ENCODE measurements around the gene SLIT3.

The SLIT3 gene

DNA sequence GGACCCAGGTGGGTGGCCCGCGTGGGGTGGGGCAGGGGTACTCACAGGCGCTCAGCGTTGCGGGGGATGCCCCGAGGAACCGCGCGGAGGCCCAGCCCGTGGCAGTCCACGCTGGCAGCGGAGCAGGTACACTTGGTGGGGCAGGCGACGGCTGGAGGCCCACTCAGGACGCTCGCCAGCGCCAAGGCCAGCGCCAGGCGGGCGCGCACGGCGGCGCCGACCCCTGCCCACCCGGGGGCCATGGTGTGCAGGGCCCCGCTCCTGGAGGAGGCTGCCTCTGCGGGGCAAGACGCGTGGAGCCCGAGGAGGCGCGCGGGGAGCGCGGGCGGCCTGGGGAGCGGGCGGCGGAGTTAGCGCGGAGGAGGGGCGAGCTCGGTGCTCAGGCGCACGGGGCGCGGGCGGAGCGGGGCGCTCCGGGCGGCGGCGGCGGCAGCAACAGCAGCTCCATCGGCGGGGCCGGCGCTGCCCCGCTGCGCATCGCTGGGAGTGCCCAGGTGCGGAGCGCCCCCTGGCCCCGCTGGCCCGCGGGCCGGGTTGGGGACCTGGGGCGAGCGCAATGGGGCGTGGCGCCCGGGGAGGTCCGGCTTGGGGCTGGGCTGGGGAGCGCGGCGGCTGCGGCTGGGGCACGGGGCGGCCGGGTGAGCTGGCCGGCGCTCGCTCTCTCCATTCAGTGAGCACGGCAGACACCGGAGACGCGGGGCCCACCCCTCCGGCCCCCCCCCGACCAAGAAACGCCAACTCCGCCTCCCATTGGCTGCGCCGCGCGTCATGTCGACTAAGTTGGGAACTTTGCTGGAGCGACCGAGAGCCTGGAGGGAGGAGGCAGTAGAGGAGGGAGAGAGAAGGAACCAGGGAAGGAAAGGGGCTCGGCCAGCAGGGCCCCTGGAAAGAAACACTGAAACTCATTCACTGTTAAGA lies at the start of gene SLIT3:
Gene SLIT3, minus strand, starts transcription at position 672 of the 918 bp plus-strand sequence. Its CDS starts 430 bp downstream, at position 242.
- peak in 1 of 2 experiments; percentile 9 for DNase-seq

DNA sequence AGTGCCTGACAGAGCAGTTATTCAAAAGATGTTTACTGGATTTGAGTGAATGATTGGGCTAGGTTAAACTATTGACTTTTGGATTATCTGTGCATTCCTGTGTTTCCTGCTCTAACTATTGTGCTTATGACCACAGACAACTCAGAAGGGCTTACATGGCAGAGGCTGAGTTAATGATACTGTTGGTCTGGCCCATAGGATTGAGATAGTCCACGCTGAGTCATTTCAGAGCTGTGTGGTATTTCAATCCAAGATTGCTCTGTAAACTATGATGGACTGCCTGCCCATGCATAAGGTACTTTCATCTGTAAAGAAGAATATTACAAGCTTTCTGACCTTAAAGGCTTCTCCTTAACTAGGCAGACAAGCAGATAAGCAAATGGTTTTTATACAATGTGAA lies 49.1 kb upstream of the SLIT3 start:
- DNase-seq = no peak

DNA sequence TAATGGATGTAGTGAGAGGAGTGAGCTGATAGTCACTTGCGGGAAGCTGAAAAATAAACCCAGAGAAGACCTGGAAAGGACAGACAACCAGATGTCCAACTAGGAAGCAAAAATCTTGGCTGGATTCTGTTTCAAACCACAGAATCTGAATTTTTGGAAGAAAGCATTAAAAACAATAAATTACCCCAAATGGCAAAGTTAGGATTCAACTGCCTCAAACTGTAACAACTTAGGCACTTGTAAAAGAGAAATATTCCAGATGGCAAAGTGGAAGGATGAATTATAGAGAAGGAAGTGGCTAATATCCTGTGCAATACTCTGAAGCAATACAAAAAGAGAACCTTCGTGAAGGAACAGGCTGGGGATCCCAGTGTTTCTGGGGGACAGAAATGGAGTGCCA lies 46.8 kb upstream of the SLIT3 start:
- no peak for DNase-seq

DNA sequence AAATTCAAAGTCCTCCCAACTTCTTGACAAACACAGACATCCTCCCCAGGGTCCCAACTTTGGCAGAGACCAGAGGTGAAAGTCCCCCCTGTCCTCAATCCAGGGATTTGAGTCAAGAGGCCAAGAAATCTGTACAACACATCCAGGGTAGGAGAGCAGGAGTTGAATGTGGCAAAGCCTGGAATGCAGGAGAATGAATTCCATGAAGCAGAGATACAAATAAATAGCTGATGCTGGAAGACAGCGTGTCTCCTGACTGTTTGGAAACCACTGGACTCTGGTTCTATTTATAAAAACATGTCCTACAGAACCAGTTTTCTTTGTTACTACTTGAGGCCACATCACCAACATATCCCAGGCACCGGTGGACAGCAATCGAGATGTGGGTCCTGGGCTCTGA lies 43.7 kb upstream of the SLIT3 start:
- DNase-seq = no peak

DNA sequence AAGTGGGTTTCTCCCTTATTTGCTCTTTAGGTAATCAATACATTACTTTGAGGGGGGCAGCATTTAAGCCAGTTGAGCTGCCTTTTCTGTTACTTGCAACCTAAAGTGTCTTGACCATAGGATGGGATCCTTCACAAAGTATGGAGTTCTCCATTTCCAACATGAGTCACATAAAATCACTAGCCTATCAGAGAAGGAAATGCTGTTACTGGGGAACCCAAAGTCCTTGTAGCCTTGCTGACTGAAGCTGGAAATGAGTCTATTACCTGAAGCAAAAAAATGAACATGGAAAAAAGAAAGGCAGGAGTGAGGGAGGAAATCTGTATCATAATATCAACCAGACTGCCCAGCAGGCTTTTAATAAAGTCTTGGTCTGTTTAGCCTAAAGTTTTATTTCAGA lies 42.8 kb upstream of the SLIT3 start:
- no peak for DNase-seq

DNA sequence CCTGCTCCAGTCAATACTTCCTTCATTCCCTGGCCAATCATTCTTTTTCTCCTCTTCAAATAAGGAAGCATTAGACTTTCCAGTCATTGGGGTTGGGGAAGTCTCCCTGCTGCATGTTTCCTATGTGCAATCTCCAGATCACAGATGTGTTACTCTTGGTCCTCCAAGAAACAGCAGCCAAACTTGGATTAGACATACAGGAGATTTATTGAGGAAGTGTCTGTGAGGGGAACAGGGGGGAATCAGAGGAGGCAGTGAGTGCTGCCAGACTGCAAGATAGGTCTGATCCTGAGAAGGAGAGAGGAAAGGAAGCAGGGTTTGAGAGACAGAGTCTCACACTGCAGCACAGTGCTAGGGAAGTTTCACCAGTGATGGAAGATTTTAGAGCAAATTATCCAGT lies 40.6 kb upstream of the SLIT3 start:
- DNase-seq = no peak

DNA sequence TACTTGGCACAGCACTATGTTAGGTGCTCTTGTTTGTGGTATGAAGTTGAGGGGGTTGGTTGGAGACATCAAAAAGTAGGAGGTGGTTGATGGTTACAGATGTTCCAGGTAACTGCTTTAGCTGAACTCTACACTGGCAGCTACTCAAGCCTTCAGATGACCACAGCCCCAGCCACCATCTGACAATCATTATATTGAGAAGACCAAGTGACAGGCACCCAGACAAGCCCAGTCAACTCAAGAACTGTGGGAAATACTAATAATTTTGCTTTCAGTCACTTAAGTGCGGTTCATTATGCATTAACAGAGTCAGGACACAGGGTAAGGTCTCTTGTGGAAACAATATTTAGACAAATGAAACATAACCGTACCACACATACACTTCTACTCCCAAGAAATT lies 38.9 kb upstream of the SLIT3 start:
- no peak for DNase-seq

DNA sequence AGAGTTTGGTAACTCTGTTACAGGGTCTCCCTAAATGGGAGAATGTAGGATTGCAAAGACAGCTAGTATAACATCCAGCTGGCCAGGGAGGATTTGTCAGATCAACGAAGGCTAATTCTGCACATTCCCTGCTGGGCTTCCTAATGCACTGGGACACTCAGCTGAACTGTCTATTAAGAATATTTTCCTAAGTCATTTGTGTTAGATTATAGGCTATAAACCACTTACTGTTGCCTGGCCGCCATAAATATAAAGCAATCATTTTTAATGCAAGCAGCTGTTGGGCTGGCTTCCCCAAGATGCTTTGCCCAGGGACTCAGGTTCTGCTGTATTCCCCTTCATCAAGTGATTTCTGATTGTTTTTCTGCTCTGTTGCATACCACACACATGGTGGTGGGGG lies 35.3 kb upstream of the SLIT3 start:
- DNase-seq = no peak

DNA sequence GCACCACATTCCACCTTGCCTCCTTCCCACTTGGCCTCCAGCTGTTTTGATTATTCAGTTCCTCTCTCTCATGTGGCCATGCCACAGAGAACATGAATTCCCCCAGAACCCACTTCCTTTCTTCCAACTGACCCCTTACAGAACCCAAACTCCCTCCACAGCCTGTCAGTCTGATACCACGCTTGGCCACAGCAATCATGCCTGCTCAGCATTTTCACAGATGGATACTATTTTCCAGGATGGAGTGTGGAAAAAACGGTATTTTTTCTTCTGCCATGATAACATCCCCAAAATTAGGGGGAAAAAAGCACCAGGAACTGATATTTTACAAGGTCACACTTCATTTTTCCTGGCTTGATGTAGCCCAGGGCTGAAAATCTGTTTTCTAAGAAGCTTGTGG lies 34.9 kb upstream of the SLIT3 start:
- DNase-seq = no peak

DNA sequence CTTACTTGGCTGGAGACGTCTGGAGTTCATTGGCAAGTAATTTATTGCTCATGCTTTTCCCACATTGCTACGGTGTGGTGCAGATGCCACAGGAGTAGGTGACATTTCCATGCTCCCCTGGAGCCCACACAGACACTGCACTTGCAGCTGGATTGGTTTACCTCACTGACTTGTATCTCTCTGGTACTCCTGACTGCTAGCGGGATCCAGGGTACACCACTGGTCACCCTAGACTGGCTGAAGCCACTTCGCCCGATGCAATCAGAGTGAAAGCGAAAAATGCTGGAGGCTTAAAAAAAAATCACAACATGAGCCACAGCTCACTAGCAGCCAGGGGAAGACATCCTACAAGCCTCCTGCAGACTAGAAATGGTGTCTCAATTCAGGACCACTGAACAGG lies 32.6 kb upstream of the SLIT3 start:
- no peak for DNase-seq

DNA sequence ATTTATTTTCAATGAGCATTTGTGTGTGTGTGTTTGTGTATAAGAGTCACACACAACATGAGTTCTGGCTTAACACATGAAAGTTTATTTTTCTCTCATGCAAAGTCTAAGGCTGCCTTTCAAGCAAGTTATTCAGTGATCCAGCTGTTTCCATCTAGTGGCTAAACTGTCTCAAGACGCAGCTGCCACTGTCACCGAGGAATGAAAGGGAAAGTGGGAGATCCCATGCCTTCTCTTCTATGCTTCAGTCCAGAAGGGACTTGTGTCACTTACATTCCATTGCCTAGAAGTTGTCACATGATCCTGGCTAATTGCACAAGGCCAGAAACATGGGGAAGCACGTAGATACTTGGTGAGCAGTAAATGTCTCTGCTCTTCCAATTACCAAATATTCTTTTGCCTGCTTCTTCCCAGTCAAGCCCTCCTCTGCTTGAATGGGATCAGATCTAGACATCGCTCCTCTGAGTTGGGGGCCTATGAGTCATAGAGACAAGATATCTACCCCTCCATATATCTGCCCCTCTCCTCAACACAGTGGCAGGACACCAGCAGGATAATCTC lies 30.4 kb upstream of the SLIT3 start:
- no peak for DNase-seq

DNA sequence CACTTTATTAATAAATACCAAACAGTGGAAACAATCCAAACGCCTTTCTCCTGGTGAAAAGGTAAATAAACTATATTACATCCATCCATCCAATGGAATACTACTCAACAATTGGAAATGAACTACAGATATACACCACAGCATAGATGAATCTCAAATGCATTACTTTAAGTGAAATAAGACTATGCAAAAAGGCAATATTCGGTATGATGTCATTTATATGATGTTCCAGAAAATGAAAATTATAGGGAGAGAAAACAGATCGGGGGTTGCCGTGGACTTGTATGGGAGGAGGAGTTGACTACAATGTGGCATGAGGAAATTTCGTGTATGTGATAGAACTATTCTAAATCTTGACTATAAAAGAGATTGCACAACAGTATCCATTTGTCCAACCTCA lies 27.5 kb upstream of the SLIT3 start:
- no peak for DNase-seq

DNA sequence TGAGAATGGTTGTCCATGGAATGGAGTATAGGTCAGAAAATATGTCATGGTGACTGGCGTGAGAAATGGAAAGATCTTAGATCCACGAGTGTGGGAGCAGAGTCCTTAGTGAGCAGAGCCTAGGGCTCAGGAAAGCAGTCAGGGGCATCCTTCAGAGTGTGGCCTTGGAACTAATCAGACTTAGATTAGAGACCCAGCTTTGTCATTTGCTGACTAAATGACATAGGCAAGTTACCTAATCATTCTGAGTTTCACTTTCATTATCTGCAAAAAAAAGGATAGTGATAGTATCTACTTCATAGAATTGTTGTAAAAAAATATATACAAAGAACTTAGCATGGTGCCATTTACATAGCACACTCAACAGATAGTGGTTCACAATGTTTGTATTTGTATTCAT lies 24.3 kb upstream of the SLIT3 start:
- DNase-seq = no peak

DNA sequence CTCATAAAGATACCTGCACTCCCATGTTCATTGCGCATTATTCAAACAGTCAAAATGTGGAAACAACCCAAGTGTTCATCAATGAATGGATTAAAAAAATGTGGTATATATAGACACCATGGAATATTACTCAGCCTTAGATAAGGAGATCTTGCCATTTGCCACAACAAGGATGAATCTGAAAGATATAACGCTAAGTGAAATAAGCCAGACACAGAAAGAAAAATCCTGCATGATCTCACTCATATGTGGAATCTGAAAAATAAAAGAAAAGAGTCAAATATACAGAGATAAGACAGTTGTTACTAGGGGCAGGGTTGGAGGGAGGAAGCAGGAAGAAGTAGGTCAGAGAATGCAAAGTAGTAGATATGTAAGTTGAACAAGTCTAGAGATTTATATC lies 17.6 kb upstream of the SLIT3 start:
- no peak for DNase-seq

DNA sequence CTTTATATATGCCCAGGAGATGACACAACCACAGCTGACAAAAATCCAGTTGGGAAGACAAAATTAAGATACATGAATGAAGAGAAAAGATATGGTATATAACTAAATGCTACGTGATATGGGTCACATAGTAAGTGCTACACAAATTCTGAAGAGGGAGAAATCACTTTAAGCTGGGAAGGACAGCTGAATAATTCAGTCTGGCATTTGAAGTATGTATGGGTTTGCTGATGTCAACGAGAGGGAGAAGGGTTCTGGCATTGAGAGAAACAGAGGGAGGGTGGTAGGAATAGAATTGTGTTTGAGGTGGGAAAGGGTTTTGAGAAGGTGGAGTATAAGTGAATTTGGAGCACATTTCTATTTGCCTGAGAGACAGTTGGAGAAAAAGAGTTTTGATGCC lies 6.7 kb upstream of the SLIT3 start:
- DNase-seq = no peak

DNA sequence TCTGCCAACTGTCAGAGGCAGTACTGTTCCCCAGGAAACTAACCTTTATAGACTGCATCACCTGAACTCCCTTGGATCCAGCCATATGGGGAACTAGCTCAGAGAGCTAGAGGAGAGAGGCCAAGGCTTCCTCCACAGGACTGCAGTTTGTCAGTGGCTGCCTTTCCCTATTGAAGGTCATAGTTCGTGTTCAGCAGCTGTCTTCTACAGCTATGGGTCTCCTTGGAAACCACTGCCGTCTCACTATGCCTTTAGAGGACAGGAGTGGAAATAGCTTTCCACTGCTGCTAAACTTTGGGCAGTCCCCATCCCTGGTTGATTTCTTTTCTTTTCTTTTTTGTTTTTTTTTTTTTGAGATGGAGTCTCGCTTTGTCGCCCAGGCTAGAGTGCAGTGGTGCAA lies 4.4 kb upstream of the SLIT3 start:
- DNase-seq = no peak

DNA sequence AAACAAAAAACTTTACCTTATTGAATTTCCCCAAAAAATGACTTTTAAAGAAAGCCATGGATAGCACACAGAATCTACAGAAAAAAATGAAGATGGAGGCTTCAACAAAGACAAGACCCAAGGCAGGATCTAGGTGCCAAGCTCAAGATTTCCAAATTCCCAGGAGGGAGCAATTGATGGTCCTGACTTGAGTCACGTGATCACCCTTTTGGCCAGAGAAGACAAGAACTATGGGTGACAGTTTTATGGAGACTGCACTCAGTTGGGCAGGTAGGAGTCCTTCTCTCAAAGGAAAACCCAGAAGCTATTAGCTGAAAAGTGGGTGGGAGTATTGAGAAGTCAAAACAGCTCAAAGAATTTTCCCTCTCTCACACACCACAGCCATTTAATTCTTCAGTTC lies 3.2 kb upstream of the SLIT3 start:
- no peak for DNase-seq

DNA sequence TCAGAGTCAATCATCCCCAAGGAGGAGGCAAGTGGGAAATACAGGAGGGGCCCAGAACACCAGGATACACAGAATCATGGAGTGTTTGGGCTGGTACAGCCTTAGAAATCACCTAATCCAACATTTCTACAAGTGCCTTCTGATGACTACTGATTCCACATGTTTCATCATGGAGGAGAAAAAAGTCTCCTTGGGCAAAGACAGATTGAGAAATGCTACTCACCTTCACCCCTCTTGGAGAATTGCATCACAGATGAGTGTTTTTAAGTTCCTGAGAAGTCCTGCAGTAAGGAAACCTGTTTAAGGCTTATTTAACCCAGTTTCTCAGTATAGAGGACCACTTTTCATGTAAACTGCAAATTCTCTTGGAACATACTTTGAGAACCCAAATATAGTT lies 2.2 kb upstream of the SLIT3 start:
- no peak for DNase-seq

DNA sequence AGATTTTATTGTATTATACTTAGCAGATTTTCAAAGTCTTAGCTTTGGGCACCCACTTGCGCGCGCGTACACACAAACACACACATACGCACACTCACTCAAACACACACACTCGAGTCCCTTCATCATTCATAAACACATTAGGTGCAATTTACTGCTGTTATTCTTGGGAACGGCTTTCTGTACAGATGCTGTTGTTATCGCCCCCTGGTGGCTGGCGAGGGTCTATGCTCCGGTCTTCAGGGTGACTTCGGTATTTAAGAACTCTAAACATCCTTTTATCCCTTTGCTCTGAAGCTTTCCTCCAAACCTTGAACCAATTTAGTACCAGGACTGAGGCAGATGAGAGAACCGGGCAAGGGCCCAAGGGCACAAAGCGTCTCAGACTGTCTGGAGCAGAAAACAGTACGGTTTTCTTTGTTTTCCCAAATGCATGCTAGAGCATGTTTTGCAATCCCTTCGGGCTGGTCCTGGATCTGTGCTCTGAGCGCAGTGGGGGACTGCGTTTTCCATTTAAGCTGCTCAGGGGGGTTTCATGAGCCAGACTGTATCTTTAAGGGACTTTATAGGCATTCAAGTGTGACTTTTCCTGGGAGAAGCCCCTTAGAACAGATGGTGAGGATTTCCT lies 1.7 kb upstream of the SLIT3 start:
- DNase-seq = peak in 1 of 2 experiments; percentile 18

DNA sequence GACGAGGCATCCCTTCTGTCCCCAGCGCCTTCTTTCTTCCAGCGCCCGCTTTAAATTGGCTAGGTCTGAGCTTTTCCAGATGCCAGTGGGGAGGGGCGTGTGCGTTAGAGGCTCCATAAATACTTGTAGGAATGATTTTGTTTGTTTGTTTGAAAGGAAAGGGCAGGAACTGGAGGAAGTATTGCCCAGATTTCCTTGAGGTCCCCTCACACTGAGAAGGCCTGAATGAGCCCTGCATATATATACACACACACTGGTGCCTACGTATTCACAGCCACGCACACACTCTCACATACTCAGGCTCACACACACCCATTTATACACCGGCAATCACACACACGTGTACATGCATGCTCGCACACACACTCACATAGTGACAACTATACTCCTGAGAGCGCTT lies 1.0 kb upstream of the SLIT3 start:
- no peak for DNase-seq

DNA sequence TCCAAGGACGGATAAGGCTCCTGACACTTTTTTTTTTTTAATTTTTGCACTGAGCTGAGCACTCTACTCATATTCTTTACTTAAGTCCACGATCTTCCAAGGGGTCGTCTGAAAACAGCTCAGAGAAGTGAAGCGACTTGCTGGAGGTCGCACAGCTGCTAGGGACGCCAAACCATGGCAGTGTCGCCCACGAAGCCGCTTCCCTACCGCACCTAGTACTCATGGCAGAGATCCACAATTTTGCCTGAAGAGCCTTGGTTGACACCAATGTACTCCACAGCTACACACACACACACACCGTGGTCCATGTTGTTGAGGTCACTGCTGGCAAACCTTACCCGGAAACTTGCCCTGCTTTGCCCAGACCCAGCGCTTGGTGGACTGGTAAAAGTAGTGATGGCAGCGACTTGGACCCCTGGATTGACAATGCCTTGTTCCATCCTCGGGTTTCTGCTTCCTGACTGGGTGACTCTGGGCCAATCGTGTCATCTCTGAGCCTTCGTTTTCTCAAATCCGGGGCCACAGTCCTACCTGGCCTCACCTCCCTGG lies 521 bp upstream of the SLIT3 start:
- DNase-seq = no peak

DNA sequence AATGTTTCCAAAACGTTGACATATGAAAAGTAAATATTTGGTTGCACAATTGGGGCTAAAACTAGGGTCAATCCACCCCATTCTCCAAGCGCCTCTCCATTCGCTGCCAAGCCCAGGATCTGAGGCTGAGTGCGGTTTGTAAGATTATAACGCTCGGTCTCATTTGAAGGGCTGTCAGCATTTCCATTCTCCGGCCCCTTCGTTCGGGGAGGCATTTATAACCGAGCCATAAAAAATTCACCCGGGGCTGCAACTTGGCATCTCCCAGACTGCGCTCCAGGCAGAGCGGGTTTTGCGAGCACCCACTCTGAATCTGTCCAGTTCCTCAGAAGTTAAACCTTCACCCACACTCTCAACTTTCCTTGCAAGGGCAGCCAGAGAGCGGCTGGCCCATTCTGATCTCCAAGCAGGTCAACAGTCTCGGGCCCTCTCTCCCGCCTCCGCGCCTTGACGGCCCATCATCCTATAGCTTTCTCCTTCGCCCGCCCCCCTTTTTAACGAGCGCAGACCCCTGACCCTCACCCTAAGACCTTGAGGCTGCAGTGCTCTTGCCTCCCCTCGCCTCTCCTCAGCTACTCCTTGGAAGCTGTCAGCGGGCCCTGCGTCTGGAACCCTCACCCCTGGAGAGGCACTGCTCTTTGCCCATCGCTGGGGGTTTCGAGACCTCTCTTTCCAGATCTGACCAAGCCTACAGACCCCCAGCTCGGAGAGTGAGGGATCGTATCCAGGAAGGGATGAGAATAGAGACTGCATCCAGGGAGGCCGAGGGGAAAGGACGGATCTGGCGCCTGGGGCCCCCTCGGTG lies 1.1 kb downstream of the SLIT3 start:
- DNase-seq = no peak

DNA sequence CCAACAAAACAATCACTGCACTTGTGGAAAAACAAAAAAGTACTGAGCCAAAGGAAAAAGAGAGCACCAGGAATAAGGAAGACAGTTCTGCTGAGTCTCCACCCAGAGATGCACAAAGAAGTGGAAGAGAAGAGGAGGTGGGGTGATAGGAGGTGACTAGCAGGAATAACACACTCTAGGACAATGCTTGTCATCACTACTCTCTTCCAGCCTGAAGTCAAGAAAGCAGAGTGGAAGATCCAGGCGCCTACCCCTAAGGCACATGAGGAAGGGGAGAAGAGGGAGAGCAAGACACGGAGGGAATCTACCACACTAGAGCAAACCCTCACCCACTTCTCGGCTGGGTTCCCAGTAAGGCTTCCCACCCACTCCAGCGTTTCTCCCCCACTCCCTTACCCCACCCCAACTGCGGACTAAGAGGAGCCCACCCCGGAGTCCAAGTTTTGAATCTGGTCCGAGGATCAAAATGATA lies 1.7 kb downstream of the SLIT3 start:
- no peak for DNase-seq
